ENCODE measurements around the gene KCNJ10.

DNA sequence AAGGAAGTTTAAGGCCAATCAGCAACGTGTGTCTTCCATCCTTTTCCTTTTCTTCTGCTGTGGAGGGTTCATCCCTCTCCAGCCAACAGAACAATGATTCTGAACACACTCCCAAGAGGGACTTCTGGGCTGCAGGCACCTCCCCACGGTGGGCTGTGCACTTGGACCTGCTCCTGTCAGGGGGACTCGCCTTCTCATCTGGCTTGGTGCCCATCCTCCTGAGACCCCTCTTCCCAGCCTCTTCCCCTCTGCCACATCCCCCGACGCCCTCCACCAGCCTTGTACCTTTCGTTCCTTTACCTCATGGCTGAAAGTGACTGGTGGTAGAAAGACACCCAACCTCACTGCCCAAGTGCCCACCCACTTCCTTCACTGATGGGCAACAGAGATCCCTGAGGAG, 89.9 kb downstream of the KCNJ10 start:
- TF ChIP-seq, protein P1, sequence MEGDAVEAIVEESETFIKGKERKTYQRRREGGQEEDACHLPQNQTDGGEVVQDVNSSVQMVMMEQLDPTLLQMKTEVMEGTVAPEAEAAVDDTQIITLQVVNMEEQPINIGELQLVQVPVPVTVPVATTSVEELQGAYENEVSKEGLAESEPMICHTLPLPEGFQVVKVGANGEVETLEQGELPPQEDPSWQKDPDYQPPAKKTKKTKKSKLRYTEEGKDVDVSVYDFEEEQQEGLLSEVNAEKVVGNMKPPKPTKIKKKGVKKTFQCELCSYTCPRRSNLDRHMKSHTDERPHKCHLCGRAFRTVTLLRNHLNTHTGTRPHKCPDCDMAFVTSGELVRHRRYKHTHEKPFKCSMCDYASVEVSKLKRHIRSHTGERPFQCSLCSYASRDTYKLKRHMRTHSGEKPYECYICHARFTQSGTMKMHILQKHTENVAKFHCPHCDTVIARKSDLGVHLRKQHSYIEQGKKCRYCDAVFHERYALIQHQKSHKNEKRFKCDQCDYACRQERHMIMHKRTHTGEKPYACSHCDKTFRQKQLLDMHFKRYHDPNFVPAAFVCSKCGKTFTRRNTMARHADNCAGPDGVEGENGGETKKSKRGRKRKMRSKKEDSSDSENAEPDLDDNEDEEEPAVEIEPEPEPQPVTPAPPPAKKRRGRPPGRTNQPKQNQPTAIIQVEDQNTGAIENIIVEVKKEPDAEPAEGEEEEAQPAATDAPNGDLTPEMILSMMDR (IDR thresholded peaks at IDR 0.05; ENCODE audit: insufficient read depth, low read length, poor library complexity, severe bottlenecking) = no peak
- TF ChIP-seq EZH2phosphoT487 (conservative IDR thresholded peaks at IDR 0.05; ENCODE audit: low read length) = no peak
